PFSK-1 (cell line): ENCODE results near the gene ATP8B4.
A peak's percentile ranks its signal among the peaks of the same experiment; 100 is the strongest.

Source experiments
- FOXP2 ChIP-seq: optimal IDR thresholded peaks from 2 replicates; pipeline ENCODE3; 2011; ENCODE audit warnings: borderline replicate concordance, control low read depth, inconsistent platforms; ENCODE audit not compliant: insufficient read depth; ENCODE audit errors: extremely low read length, extremely low read depth
- POLR2AphosphoS5 ChIP-seq: IDR thresholded peaks from 2 replicates; pipeline ENCODE4 v1.6.1; 2012; ENCODE audit warnings: low read depth, mild to moderate bottlenecking, control low read depth, low read length, moderate library complexity
- SIN3A ChIP-seq: IDR thresholded peaks from 2 replicates; pipeline ENCODE4 v1.6.1; 2012; ENCODE audit warnings: mild to moderate bottlenecking, low read length, moderate library complexity, borderline replicate concordance; ENCODE audit not compliant: insufficient read depth
- TAF1 ChIP-seq: IDR thresholded peaks from 2 replicates; pipeline ENCODE4 v1.6.1; 2012; ENCODE audit warnings: low read length, control low read depth, borderline replicate concordance; ENCODE audit not compliant: insufficient read depth
- TF ChIP-seq, protein P1 (sequence below), 2 experiments: IDR thresholded peaks; 2 replicates each; pipeline versions ENCODE4 v1.6.1 to v1.8.0; 2011 to 2012; ENCODE audit warnings: low read depth in 2 of 2, low read length in 2 of 2, control low read depth in 1 of 2, inconsistent platforms in 1 of 2, mild to moderate bottlenecking in 1 of 2, moderate library complexity in 1 of 2; ENCODE audit not compliant: insufficient read depth in 1 of 2

The ATP8B4 gene

DNA sequence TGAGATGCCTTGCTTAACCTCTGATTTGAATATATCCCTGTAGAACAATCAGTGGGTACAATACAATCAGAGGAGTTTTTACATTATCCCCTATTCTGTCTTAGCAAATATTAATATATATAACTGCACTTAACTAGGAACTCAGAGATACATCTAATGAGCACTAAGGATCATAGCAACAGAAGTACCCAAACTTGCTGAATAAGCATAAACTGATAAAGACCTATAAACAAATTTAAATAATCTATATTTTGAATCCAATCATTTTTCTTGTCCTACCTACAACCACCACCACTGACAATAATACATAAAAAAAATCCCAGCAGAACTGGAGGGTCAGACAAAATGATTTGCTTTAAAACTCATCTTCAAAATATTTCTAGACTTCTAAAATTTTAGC, 106.2 kb downstream of the ATP8B4 start:
- TF ChIP-seq TAF1, result no peak
- no peak for TF ChIP-seq SIN3A
- TF ChIP-seq, protein P1, sequence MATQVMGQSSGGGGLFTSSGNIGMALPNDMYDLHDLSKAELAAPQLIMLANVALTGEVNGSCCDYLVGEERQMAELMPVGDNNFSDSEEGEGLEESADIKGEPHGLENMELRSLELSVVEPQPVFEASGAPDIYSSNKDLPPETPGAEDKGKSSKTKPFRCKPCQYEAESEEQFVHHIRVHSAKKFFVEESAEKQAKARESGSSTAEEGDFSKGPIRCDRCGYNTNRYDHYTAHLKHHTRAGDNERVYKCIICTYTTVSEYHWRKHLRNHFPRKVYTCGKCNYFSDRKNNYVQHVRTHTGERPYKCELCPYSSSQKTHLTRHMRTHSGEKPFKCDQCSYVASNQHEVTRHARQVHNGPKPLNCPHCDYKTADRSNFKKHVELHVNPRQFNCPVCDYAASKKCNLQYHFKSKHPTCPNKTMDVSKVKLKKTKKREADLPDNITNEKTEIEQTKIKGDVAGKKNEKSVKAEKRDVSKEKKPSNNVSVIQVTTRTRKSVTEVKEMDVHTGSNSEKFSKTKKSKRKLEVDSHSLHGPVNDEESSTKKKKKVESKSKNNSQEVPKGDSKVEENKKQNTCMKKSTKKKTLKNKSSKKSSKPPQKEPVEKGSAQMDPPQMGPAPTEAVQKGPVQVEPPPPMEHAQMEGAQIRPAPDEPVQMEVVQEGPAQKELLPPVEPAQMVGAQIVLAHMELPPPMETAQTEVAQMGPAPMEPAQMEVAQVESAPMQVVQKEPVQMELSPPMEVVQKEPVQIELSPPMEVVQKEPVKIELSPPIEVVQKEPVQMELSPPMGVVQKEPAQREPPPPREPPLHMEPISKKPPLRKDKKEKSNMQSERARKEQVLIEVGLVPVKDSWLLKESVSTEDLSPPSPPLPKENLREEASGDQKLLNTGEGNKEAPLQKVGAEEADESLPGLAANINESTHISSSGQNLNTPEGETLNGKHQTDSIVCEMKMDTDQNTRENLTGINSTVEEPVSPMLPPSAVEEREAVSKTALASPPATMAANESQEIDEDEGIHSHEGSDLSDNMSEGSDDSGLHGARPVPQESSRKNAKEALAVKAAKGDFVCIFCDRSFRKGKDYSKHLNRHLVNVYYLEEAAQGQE (IDR thresholded peaks at IDR 0.05; ENCODE audit: insufficient read depth in 1 of 2, low read depth in 2 of 2, low read length in 2 of 2), result no peak
- TF ChIP-seq POLR2AphosphoS5, result no peak
- no peak for TF ChIP-seq FOXP2

DNA sequence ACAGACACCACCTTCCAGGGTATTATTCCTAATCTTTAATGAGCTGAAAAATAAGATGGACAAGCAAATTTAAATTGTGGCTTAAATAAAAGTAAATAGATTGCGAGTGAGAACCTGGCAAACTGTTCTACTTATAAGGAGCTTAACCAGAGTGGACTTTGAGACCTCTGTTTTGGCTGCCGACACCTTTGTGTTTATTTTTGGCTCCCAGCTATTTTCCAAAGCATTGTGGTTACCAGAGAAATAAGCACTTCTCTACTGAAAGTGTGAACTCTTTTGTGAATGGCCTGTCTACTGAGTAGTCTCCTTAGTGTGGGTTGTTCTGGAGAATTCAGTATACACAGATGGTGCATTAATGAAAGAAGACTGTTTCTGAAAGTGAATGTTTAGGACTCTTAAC, 109.4 kb downstream of the ATP8B4 start:
- TF ChIP-seq, protein P1 (IDR thresholded peaks at IDR 0.05; ENCODE audit: insufficient read depth in 1 of 2, low read depth in 2 of 2, low read length in 2 of 2), result no peak
- TF ChIP-seq FOXP2 (no peak), POLR2AphosphoS5 (no peak), TAF1 (no peak), SIN3A (no peak)

DNA sequence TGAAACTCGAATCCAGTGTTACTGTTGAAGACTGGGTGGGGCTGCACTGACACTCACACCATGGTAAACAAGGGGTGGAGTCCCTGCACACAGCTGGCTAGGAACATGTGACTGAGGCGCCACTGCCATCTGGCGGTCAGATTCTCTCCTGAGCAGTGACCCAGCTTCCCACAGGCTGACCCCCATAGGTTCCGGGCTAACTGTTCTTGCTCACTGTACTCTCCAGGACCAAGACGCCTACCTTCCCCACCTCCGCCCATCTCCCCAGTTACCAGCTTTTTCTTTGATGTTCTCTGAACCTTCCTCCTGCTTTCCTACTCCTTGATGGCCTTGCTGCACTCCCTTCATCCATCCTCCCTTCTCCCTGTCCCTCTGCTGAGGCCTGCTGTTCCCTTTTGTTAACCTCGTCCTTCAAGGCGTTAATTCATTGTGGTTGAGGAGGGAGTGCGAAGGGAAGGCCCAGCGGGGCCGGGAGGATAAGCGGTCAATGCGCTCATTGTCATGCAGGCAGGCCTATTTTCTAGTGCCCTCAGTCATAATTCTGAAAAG, 115.2 kb downstream of the ATP8B4 start:
- TF ChIP-seq FOXP2 (peak; percentile 100), SIN3A (peak; percentile 60; the same call in 1 of the 2 replicates), POLR2AphosphoS5 (no peak), TAF1 (no peak)
- TF ChIP-seq, protein P1 (IDR thresholded peaks at IDR 0.05; ENCODE audit: insufficient read depth in 1 of 2, low read depth in 2 of 2, low read length in 2 of 2), result no peak

DNA sequence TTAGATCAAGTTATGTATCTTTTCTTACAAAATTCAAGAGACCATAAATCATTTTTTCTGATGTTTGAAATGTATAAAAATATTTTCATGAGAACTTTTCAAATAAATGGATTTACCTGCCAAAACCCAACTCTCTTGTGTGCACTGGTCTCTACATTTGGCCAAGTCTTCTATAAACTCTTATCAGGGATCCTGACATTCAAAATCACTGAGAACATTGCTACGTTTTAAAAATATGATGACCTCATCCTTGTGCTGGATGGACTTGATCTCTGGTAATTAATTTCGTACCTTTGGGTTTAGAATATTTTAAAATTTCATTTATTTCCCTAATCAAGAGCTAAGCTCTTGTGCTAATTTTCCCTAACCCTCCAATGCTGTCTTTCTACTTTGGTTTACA, 127.4 kb downstream of the ATP8B4 start:
- TF ChIP-seq, protein P1 (IDR thresholded peaks at IDR 0.05; ENCODE audit: insufficient read depth in 1 of 2, low read depth in 2 of 2, low read length in 2 of 2), result no peak
- TF ChIP-seq SIN3A (no peak), TAF1 (no peak), FOXP2 (no peak), POLR2AphosphoS5 (no peak)
